Caco-2 (cell line): ENCODE measurements around the gene MINAR1. TPM values are rescaled to one million over a fixed set of nuclear protein-coding genes. Genes with fewer than 3 reads are reported as not detected.

ENCODE experiments used
- BruUV-seq: library from RNA; stranded (reverse); fragments of 400-500 nt; replicated peaks from 2 replicates; lab custom pipeline; 2021; lab: Mats Ljungman, UMichigan
- CTCF ChIA-PET: fragments of 300-600 bp; sonication (Branson Sonifier 250); formaldehyde crosslinking; loops from one replicate; lab custom pipeline; 2022; ENCODE audit warnings: antibody characterized with exemption; lab: Charles Lee
- POLR2A ChIA-PET: fragments of 300-600 bp; sonication (Branson Sonifier 250); formaldehyde crosslinking; loops from one replicate; lab custom pipeline; 2022; ENCODE audit warnings: antibody characterized with exemption; lab: Charles Lee
- DNase-seq, 2 experiments: peaks; one replicate each; pipeline versions ENCODE4 v3.0.0 to v3.0.0-alpha.2; 2020 to 2022
- H3K27me3 ChIP-seq: replicated peaks from 2 replicates; pipeline ENCODE4 v1.6.0; 2011; ENCODE audit warnings: low read length; ENCODE audit not compliant: control insufficient read depth, insufficient read depth
- H3K36me3 ChIP-seq: 2 replicates; pipeline ENCODE4 v1.5.1; 2011; ENCODE audit warnings: low read length; ENCODE audit not compliant: control insufficient read depth, insufficient read depth
- H3K4me1 ChIP-seq: fragments of 250-450 bp; sonication (Bioruptor Pico); 2 replicates; pipeline ENCODE4 v1.5.1; 2020; ENCODE audit warnings: mild to moderate bottlenecking
- H3K4me3 ChIP-seq: 2 replicates; pipeline ENCODE4 v1.5.1; 2011; ENCODE audit warnings: low read depth, mild to moderate bottlenecking, control low read depth, low read length
- H3K9me3 ChIP-seq: fragments of 250-450 bp; sonication (Bioruptor Pico); 2 replicates; pipeline ENCODE4 v1.5.1; 2020; ENCODE audit warnings: mild to moderate bottlenecking, moderate library complexity
- H3K27ac Mint-ChIP-seq: one replicate; pipeline ENCODE4 v1.8.0; 2022; ENCODE audit warnings: mixed read lengths; ENCODE audit not compliant: unreplicated experiment
- H3K27me3 Mint-ChIP-seq: one replicate; pipeline ENCODE4 v1.8.0; 2022; ENCODE audit warnings: mixed read lengths; ENCODE audit not compliant: insufficient read depth, unreplicated experiment
- H3K36me3 Mint-ChIP-seq: one replicate; pipeline ENCODE4 v1.8.0; 2022; ENCODE audit warnings: mild to moderate bottlenecking, mixed read lengths; ENCODE audit not compliant: insufficient read depth, unreplicated experiment
- H3K4me1 Mint-ChIP-seq: one replicate; pipeline ENCODE4 v1.8.0; 2022; ENCODE audit warnings: low read depth, mixed read lengths; ENCODE audit not compliant: unreplicated experiment
- H3K4me3 Mint-ChIP-seq: one replicate; pipeline ENCODE4 v1.8.0; 2022; ENCODE audit warnings: mild to moderate bottlenecking, moderate library complexity, mixed read lengths; ENCODE audit not compliant: unreplicated experiment
- H3K9me3 Mint-ChIP-seq: one replicate; pipeline ENCODE4 v1.8.0; 2022; ENCODE audit warnings: mixed read lengths; ENCODE audit not compliant: unreplicated experiment
- CTCF ChIP-seq, 2 experiments: fragments of 200-600 bp in 1 of 2; IDR thresholded peaks; 1 replicate in 1 of 2; 2 replicates in 1 of 2; pipeline versions ENCODE4 v1.5.1 to v1.8.0; 2011 to 2022; ENCODE audit warnings: antibody characterized with exemption in 1 of 2, control low read depth in 1 of 2, inconsistent platforms in 1 of 2, low read depth in 1 of 2, low read length in 1 of 2, mild to moderate bottlenecking in 1 of 2, moderate library complexity in 1 of 2; ENCODE audit not compliant: insufficient read depth in 1 of 2, severe bottlenecking in 1 of 2, unreplicated experiment in 1 of 2
- intact Hi-C: fragments of 100-400 bp; cut with micrococcal nuclease; formaldehyde crosslinking; loops from one replicate; pipeline ENCODE4 v1.10.0; 2022; ENCODE audit not compliant: unreplicated experiment
- total RNA-seq: library from RNA; stranded (reverse); gene quantifications from 2 replicates; pipeline ENCODE4 v1.2.3, GENCODE V29; 2022

Gene MINAR1
- total RNA-seq, 1 experiment from 2014 or later = 0.34 TPM

GRCh38 chr15:79472446-79472845 lies 40.3 kb downstream of the MINAR1 start:
- BruUV-seq = no TSS peak
- no peaks in the 10 kb centered on the region; the same call in 1 of the 2 replicates for H3K27me3 ChIP-seq
- no peaks in the 10 kb centered on the region for H3K9me3 Mint-ChIP-seq
- no peaks in the 10 kb centered on the region for H3K4me1 ChIP-seq
- H3K4me3 ChIP-seq = no peak overlapping the region
- H3K9me3 ChIP-seq = no peaks in the 10 kb centered on the region
- TF ChIP-seq CTCF (IDR thresholded peaks at IDR 0.05; ENCODE audit: insufficient read depth in 1 of 2, low read depth in 1 of 2, low read length in 1 of 2, severe bottlenecking in 1 of 2, unreplicated experiment in 1 of 2) = no peak
- H3K36me3 Mint-ChIP-seq = no peaks in the 10 kb centered on the region
- H3K36me3 ChIP-seq = no peaks in the 10 kb centered on the region
- H3K27me3 Mint-ChIP-seq = peaks cover 6% of the 10 kb centered on the region
- CTCF ChIA-PET = no interaction called here
- intact Hi-C loops = no loop called here
- POLR2A ChIA-PET = no interaction called here
- H3K4me1 Mint-ChIP-seq = no peaks in the 10 kb centered on the region
- H3K4me3 Mint-ChIP-seq = no peak overlapping the region
- no peak overlapping the region for H3K27ac Mint-ChIP-seq
- no peak for DNase-seq

- POLR2A ChIA-PET = no interaction called here
- Histone ChIP-seq H3K9me3 (no peaks in the 10 kb centered on the region), H3K36me3 (no peaks in the 10 kb centered on the region), H3K4me3 (no peak overlapping the region), H3K27me3 (no peaks in the 10 kb centered on the region), H3K4me1 (no peaks in the 10 kb centered on the region)
- TF ChIP-seq CTCF (IDR thresholded peaks at IDR 0.05; ENCODE audit: insufficient read depth in 1 of 2, low read depth in 1 of 2, low read length in 1 of 2, severe bottlenecking in 1 of 2, unreplicated experiment in 1 of 2) = no peak
- CTCF ChIA-PET = no interaction called here
- intact Hi-C loops = no loop called here
- H3K36me3 Mint-ChIP-seq = no peaks in the 10 kb centered on the region
- H3K27ac Mint-ChIP-seq = no peak overlapping the region
- H3K27me3 Mint-ChIP-seq = peaks cover 12% of the 10 kb centered on the region
- DNase-seq = no peak
- no peaks in the 10 kb centered on the region for H3K9me3 Mint-ChIP-seq
- no peaks in the 10 kb centered on the region for H3K4me1 Mint-ChIP-seq
- no peak overlapping the region for H3K4me3 Mint-ChIP-seq
- no TSS peak for BruUV-seq
Measured at GRCh38 chr15:79474252-79474651, 42.1 kb downstream of the MINAR1 start.

GRCh38 chr15:79475306-79475705 lies 43.2 kb downstream of the MINAR1 start:
- H3K4me3 Mint-ChIP-seq = no peak overlapping the region
- no peaks in the 10 kb centered on the region for H3K9me3 ChIP-seq
- no peaks in the 10 kb centered on the region for H3K36me3 ChIP-seq
- ChIA-PET POLR2A (no interaction called here), CTCF (interaction anchor here (0.6 kb wide), 1 partner anchor 97 kb away, joined by 3 read pairs; no protein-coding TSS in a partner anchor)
- H3K27me3 Mint-ChIP-seq = peaks cover 12% of the 10 kb centered on the region
- TF ChIP-seq CTCF (IDR thresholded peaks at IDR 0.05; ENCODE audit: insufficient read depth in 1 of 2, low read depth in 1 of 2, low read length in 1 of 2, severe bottlenecking in 1 of 2, unreplicated experiment in 1 of 2) = no peak
- intact Hi-C loops = no loop called here
- no peak for DNase-seq
- no peaks in the 10 kb centered on the region for H3K27me3 ChIP-seq
- H3K4me1 Mint-ChIP-seq = no peaks in the 10 kb centered on the region
- H3K27ac Mint-ChIP-seq = no peak overlapping the region
- no peaks in the 10 kb centered on the region for H3K9me3 Mint-ChIP-seq
- H3K4me1 ChIP-seq = no peaks in the 10 kb centered on the region
- no peaks in the 10 kb centered on the region for H3K36me3 Mint-ChIP-seq
- H3K4me3 ChIP-seq = no peak overlapping the region
- BruUV-seq = no TSS peak
